Measurements from ENCODE around the gene STAG3.
"Not testable (repeated sequence)": the region's sequence is repeated elsewhere in the genome, so short reads cannot be mapped to it uniquely, and the experiment has no call there.

DNA sequence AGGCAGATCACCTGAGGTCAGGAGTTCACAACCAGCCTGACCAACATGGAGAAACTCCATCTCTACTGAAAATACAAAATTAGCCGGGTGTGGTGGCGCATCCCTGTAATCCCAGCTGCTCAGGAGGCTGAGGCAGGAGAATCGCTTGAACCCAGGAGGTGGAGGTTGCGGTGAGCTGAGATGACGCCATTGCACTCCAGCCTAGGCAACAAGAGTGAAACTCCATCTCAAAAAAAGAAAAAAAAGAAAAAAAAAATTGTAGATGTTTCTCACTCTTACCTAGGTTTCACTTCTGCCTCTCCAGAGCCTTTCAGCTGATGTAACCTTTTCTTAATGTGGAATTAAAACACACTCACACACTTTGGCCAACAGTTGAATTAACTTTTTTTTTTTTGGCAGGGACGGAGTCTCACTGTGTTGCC, 18.2 kb downstream of the STAG3 start:
- TF ChIP-seq CTCF, POLR2A (IDR thresholded peaks at IDR 0.05): not testable (repeated sequence)

Measured in prostate gland (tissue), 2 donors.